AG10803 (cell line): Measurements from ENCODE around the gene FBLIM1.

Experiments used
- DNase-seq: peaks from one replicate; pipeline ENCODE4 v3.0.0; 2010; ENCODE audit warnings: low read depth
- H3K4me3 ChIP-seq: 2 replicates; pipeline ENCODE4 v1.5.1; 2011; ENCODE audit warnings: mild to moderate bottlenecking, low read length, control low read depth
- TF ChIP-seq, protein P1 (sequence below): conservative IDR thresholded peaks from 2 replicates; pipeline ENCODE4 v1.5.1; 2011; ENCODE audit warnings: mild to moderate bottlenecking, low read length, control low read depth, inconsistent platforms

Gene FBLIM1

DNA sequence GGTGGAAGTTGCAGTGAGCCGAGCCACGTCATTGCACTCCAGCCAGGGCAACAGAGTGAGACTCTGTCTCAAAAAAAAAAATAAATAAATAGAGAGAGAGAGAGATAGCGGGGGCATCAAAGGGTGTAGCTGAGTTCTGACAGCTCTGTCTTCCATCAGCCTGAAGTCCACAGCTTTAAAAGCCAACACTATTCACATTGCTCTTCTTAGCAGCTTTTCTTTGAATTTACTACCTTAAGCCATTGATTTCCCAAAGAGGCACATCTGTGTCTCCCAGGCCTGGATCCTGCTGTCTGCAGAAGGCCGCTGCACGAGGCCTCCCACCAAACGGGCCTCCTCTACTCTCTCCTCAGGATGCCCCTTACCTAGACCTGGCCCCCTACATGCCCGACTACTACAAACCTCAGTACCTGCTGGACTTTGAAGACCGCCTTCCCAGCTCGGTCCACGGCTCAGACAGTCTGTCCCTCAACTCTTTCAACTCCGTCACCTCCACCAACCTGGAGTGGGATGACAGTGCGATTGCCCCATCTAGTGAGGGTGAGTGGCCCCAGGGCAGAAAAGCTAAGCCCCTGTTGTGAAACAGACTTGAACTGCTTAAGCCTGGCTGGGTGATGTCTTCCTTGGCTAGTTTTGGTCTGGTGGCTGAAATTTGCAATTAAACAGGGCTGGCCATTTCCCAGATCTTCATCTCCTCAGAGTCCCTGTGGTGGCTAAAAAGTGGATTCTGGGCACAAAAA is 39.0 kb upstream of the FBLIM1 start:
- H3K4me3 ChIP-seq: no peak overlapping the region
- TF ChIP-seq, protein P1, sequence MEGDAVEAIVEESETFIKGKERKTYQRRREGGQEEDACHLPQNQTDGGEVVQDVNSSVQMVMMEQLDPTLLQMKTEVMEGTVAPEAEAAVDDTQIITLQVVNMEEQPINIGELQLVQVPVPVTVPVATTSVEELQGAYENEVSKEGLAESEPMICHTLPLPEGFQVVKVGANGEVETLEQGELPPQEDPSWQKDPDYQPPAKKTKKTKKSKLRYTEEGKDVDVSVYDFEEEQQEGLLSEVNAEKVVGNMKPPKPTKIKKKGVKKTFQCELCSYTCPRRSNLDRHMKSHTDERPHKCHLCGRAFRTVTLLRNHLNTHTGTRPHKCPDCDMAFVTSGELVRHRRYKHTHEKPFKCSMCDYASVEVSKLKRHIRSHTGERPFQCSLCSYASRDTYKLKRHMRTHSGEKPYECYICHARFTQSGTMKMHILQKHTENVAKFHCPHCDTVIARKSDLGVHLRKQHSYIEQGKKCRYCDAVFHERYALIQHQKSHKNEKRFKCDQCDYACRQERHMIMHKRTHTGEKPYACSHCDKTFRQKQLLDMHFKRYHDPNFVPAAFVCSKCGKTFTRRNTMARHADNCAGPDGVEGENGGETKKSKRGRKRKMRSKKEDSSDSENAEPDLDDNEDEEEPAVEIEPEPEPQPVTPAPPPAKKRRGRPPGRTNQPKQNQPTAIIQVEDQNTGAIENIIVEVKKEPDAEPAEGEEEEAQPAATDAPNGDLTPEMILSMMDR: no peak
- DNase-seq: no peak

DNA sequence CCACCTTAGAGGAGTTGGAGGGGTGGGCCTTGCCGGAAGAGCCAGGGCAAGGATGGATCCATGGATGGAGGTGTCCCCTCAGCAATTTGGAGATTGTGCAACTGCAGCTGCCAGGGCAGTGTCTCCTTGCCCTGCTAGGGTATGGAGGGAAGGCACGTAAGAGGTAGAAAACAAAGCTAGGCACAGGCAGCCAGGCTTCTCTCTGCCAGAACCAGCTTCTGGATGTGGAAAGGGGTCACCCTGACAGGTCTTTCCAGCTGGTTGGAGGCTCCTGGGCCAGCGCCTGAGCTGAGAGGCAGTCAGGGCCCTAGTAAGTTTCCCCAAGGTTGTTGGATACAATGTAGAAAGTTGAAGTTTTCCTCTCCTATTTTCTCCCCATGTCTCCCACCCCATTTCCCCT is 37.7 kb upstream of the FBLIM1 start:
- DNase-seq: no peak
- H3K4me3 ChIP-seq: no peak overlapping the region
- TF ChIP-seq, protein P1: no peak

DNA sequence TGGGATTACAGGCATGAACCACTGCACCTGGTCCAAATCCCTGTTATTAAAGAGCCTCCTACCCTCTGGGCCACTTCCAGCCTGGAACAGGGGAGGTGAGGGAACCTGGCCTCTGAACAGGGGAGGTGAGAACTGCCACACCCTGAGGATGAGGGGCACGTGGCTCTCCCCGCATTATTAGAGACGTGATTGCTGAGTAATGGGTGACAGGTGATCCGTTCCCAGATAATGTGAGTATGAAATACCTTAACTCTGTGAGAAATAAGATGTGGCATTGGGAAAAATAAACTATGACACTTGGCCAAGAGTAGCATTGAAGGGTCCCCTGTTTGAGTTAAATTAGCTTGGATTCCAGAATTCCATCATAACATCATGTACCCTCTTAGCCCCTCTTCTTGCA is 36.2 kb upstream of the FBLIM1 start:
- DNase-seq: no peak
- H3K4me3 ChIP-seq: no peak overlapping the region
- TF ChIP-seq, protein P1: no peak

DNA sequence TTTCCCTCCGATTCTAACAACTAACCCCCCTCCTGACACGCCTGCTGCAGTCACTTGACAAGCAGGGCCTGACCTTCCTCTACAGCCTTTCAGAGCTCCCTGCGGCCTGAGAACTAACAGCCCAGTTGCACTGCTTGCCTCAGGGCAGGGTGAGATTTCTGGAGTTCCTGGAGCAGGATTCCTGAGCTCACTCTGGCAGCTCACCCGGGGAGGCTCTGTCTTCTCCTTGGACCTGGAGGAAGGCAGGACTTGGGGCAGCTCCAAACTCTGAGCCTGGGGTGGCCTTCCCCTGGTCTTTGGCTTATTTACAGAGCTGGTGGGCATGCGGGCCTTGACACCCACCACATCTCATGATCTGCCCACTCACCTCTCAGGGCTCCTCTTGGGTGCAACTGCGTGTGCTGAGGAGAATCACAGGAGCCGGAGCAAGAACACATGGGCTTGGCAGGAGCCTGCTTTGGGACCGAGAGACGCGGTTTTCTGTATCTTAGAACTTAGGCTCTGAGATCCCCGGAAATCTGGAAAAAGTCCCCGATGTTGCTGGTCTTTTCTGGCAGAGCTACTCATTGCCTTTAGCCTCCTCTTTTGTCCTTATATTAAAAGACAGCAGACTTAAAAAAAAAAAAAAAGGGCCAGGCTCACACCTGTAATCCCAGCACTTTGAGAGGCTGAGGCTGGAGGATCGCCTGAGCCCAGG is 35.6 kb upstream of the FBLIM1 start:
- no peak for DNase-seq
- TF ChIP-seq, protein P1: no peak
- no peak overlapping the region for H3K4me3 ChIP-seq

DNA sequence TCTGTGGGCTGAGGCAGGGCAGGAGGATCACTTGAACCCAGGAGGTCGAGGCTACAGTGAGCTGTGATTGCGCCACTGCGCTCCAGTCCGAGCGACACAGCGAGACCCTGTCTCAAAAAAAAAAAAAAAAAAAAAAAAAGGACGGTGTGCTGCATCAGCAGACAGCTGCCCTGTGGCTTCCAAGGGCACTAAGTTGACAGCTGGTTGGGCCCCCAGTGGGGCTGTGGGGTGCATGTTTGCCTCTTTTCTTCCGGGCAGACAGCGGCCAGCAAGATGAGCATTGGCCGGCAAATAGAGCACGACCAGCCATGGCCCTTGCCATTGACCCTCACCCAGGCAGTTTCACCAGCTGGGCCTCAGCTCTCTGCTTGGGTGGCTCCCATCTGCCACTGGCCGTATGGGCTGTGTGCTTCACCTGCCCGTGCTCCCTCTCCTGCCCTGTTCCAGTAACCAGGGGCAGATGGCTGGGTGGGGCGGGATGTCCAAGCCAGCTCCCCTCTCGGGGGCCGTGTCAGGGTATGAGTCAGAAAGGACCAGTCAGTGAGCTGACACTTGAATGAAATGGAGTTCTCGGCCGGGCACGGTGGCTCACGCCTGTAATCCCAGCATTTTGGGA is 34.9 kb upstream of the FBLIM1 start:
- no peak overlapping the region for H3K4me3 ChIP-seq
- TF ChIP-seq, protein P1: no peak
- DNase-seq: no peak

DNA sequence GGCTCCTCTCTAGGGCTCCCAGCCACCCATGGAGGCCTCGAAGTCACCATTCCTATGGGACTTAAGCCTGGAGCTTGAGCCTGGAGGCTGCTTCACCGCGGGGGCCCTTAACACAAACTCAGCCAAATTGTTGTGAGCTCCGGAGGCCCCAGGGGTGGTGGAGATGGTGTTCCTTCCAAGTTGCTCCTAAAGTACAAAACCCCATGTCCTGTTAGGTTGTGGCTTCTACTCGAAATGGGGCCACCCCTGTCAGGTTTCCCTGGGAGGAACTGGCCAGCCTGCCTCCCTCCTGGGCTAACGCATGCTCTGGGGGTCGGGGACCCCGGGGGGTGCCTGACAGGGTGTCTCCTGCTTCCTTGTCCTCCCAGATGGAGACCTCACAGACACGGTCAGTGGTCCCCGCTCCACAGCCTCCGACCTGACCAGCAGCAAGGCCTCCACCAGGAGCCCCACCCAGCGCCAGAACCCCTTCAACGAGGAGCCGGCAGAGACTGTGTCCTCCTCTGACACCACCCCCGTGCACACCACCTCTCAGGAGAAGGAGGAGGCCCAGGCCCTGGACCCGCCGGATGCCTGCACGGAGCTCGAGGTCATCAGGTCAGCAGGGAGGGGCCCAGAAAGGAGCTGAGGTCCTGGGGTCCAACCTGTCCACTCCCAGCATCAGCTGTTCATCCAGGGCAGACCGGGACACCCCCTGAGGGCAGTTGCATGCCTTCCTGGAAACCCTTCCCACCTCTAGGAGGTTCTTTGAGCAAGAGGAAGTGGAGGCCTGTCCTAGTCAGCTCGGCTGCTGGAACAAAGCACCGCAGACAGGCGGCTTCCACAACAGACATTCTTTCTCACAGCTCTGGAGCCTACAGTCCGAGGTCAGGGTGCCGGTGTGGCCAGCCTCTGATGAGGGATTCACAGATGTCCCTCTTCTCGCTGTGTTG is 33.4 kb upstream of the FBLIM1 start:
- DNase-seq: no peak
- H3K4me3 ChIP-seq: no peak overlapping the region
- TF ChIP-seq, protein P1: no peak
